ENCODE measurements around the gene RTN4R. TPM values are rescaled to one million over a fixed set of nuclear protein-coding genes. Genes with fewer than 3 reads are reported as not detected.
A peak's percentile ranks its signal among the peaks of the same experiment; 100 is the strongest.

The RTN4R gene
- total and polyA plus RNA-seq, 9 of the 15 experiments (the other 6 are each of a cell fraction or from before 2014, with no cell fraction given), result 0.04 to 2.8 (median 1.4) TPM; not detected in 3

GRCh38 chr22:20253161-20253560 is 15.0 kb downstream of the RTN4R start (continued):
- TF ChIP-seq CEBPZ (IDR thresholded peaks at IDR 0.05; ENCODE audit: borderline replicate concordance, low read depth, low read length), result 0 out of 2 replicates have a peak, but pooled peaks have one; percentile 30
- no peak for TF ChIP-seq MYC (IDR thresholded peaks at IDR 0.05; ENCODE audit: low read depth, low read length)
- no peak; the same call in 1 of the 2 replicates for TF ChIP-seq MYC (CRISPR knock-in tag; IDR thresholded peaks at IDR 0.05; ENCODE audit: borderline replicate concordance, low read depth)
- TF ChIP-seq RBM39 (optimal IDR thresholded peaks at IDR 0.05; ENCODE audit: low read depth, low read length), result peak; percentile 53
- 0 out of 2 replicates have a peak, but pooled peaks have one; percentile 15 for TF ChIP-seq ZNF785 (CRISPR knock-in tag; IDR thresholded peaks at IDR 0.05)
- no peak for TF ChIP-seq FOXM1 (IDR thresholded peaks at IDR 0.05; ENCODE audit: low read depth)
- 0 out of 2 replicates have a peak, but pooled peaks have one; percentile 33 for TF ChIP-seq FOXM1 (CRISPR knock-in tag; IDR thresholded peaks at IDR 0.05; ENCODE audit: low read depth)
- 0 out of 2 replicates have a peak, but pooled peaks have one; percentile 45 for TF ChIP-seq CBFB (CRISPR knock-in tag; IDR thresholded peaks at IDR 0.05)
- peak; percentile 75 for TF ChIP-seq SNRNP70 (optimal IDR thresholded peaks at IDR 0.05; ENCODE audit: low read depth, low read length)
- 0 out of 4 replicates have a peak, but pooled peaks of 1 of the 2 experiments have one; percentile 20 for TF ChIP-seq UBTF (IDR thresholded peaks at IDR 0.05; ENCODE audit: borderline replicate concordance in 1 of 2, low read depth in 2 of 2, low read length in 2 of 2)
- TF ChIP-seq ATF4 (CRISPR knock-in tag; IDR thresholded peaks at IDR 0.05), result no peak

Data from K562 (cell line).